DOHH2 (cell line): ENCODE results near the gene LAT.
"Not testable (repeated sequence)": the region's sequence is repeated elsewhere in the genome, so short reads cannot be mapped to it uniquely, and the experiment has no call there.

Experiments
- EZH2phosphoT487 ChIP-seq: fragments of 200-600 bp; sonication (generic); IDR thresholded peaks from 2 replicates; pipeline ENCODE4 v1.6.1; 2017; ENCODE audit warnings: borderline replicate concordance, mild to moderate bottlenecking, antibody characterized with exemption, low read length, moderate library complexity, mixed read lengths
- TF ChIP-seq, protein P1 (sequence below): fragments of 200-600 bp; sonication (generic); IDR thresholded peaks from one replicate; pipeline ENCODE4 v1.5.1; 2014; ENCODE audit warnings: antibody characterized with exemption, mild to moderate bottlenecking, low read depth, low read length; ENCODE audit not compliant: poor library complexity, severe bottlenecking

DNA sequence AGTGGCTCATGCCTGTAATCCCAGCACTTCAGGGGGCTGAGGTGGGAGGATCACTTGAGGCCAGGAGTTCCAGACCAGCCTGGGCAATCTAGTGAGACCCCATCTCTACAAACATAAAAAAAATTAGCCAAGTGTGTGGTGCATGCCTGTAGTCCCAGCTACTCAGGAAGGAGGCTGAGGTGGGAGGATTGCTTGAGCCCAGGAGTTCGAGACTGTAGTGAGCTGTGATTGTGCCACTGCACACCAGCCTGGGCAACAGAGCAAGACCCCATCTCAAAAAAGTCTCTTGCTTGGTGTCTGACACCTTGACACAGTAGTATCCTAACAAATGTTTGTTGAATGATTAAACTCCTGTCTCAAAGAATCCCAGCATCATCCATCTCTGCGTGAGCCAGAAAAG, 15.2 kb upstream of the LAT start:
- TF ChIP-seq, protein P1, sequence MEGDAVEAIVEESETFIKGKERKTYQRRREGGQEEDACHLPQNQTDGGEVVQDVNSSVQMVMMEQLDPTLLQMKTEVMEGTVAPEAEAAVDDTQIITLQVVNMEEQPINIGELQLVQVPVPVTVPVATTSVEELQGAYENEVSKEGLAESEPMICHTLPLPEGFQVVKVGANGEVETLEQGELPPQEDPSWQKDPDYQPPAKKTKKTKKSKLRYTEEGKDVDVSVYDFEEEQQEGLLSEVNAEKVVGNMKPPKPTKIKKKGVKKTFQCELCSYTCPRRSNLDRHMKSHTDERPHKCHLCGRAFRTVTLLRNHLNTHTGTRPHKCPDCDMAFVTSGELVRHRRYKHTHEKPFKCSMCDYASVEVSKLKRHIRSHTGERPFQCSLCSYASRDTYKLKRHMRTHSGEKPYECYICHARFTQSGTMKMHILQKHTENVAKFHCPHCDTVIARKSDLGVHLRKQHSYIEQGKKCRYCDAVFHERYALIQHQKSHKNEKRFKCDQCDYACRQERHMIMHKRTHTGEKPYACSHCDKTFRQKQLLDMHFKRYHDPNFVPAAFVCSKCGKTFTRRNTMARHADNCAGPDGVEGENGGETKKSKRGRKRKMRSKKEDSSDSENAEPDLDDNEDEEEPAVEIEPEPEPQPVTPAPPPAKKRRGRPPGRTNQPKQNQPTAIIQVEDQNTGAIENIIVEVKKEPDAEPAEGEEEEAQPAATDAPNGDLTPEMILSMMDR: not testable (repeated sequence)
- TF ChIP-seq EZH2phosphoT487: not testable (repeated sequence)
